H9 (cell line): Measurements from ENCODE around the gene PASK. TPM values are rescaled to one million over a fixed set of nuclear protein-coding genes. Genes with fewer than 3 reads are reported as not detected.

Experiments
- DNase-seq: peaks from one replicate; pipeline ENCODE4 v3.0.0-alpha.2; 2017
- H2AFZ ChIP-seq: one replicate; pipeline ENCODE4 v1.6.1; 2013; ENCODE audit warnings: mild to moderate bottlenecking, low read length, control low read depth, moderate library complexity
- H2AK5ac ChIP-seq: 2 replicates; pipeline ENCODE4 v1.6.1; 2013; ENCODE audit warnings: low read length, control low read depth, mixed read lengths; ENCODE audit not compliant: insufficient read length
- H2BK120ac ChIP-seq: one replicate; pipeline ENCODE4 v1.6.1; 2013; ENCODE audit warnings: low read depth, mild to moderate bottlenecking, low read length, control low read depth, inconsistent platforms; ENCODE audit not compliant: poor library complexity, severe bottlenecking
- H2BK12ac ChIP-seq: 2 replicates; pipeline ENCODE4 v1.6.1; 2013; ENCODE audit warnings: low read length, control low read depth, mixed read lengths, low read depth; ENCODE audit not compliant: insufficient read length
- H2BK15ac ChIP-seq: 2 replicates; pipeline ENCODE4 v1.6.1; 2013; ENCODE audit warnings: low read depth, low read length, control low read depth
- H2BK20ac ChIP-seq: one replicate; pipeline ENCODE4 v1.6.1; 2013; ENCODE audit warnings: low read depth, mild to moderate bottlenecking, low read length, control low read depth, inconsistent platforms; ENCODE audit not compliant: poor library complexity, severe bottlenecking
- H2BK5ac ChIP-seq: 2 replicates; pipeline ENCODE4 v1.6.1; 2013; ENCODE audit warnings: low read length, control low read depth, mixed read lengths; ENCODE audit not compliant: insufficient read length
- H3K14ac ChIP-seq: 2 replicates; pipeline ENCODE4 v1.6.1; 2013; ENCODE audit warnings: low read length, control low read depth; ENCODE audit not compliant: insufficient read depth
- H3K18ac ChIP-seq: 2 replicates; pipeline ENCODE4 v1.6.1; 2013; ENCODE audit warnings: low read depth, mild to moderate bottlenecking, mixed read lengths, low read length, control low read depth; ENCODE audit not compliant: insufficient read length
- H3K23ac ChIP-seq: 2 replicates; pipeline ENCODE4 v1.6.1; 2013; ENCODE audit warnings: low read length, control low read depth, mixed read lengths, low read depth; ENCODE audit not compliant: insufficient read length
- H3K23me2 ChIP-seq: 2 replicates; pipeline ENCODE4 v1.6.1; 2013; ENCODE audit warnings: low read depth, mild to moderate bottlenecking, mixed read lengths, low read length, control low read depth; ENCODE audit not compliant: insufficient read length, poor library complexity, severe bottlenecking
- H3K27ac ChIP-seq: 2 replicates; pipeline ENCODE4 v1.5.1; 2013; ENCODE audit warnings: low read length, control low read depth, mixed read lengths, low read depth; ENCODE audit not compliant: insufficient read length
- H3K27me3 ChIP-seq: 2 replicates; pipeline ENCODE4 v1.6.1; 2013; ENCODE audit warnings: low read length, control low read depth, inconsistent platforms; ENCODE audit not compliant: insufficient read depth
- H3K4ac ChIP-seq: 2 replicates; pipeline ENCODE4 v1.6.1; 2013; ENCODE audit warnings: low read depth, mild to moderate bottlenecking, control low read depth, inconsistent platforms, low read length, moderate library complexity
- H3K4me1 ChIP-seq: 2 replicates; pipeline ENCODE4 v1.6.1; 2013; ENCODE audit warnings: low read length, control low read depth, inconsistent platforms; ENCODE audit not compliant: insufficient read depth
- H3K4me2 ChIP-seq: 2 replicates; pipeline ENCODE4 v1.6.1; 2013; ENCODE audit warnings: low read length, control low read depth, mixed read lengths; ENCODE audit not compliant: insufficient read length, insufficient read depth
- H3K56ac ChIP-seq: 2 replicates; pipeline ENCODE4 v1.6.1; 2013; ENCODE audit warnings: low read depth, mild to moderate bottlenecking, mixed read lengths, low read length, control low read depth; ENCODE audit not compliant: insufficient read length
- H3K79me1 ChIP-seq: 2 replicates; pipeline ENCODE4 v1.6.1; 2013; ENCODE audit warnings: low read depth, mild to moderate bottlenecking, moderate library complexity, low read length, control low read depth, inconsistent platforms; ENCODE audit not compliant: insufficient read depth, poor library complexity, severe bottlenecking
- H3K79me2 ChIP-seq: 2 replicates; pipeline ENCODE4 v1.6.1; 2013; ENCODE audit warnings: low read length, control low read depth, inconsistent platforms; ENCODE audit not compliant: insufficient read depth
- H3K9ac ChIP-seq: 2 replicates; pipeline ENCODE4 v1.6.1; 2013; ENCODE audit warnings: low read length, control low read depth, mixed read lengths; ENCODE audit not compliant: insufficient read length; ENCODE audit errors: extremely low read depth
- H3K9me3 ChIP-seq: one replicate; pipeline ENCODE4 v1.6.1; 2013; ENCODE audit warnings: low read depth, low read length, inconsistent platforms; ENCODE audit not compliant: control insufficient read depth
- H3T11ph ChIP-seq: one replicate; pipeline ENCODE4 v1.6.1; 2013; ENCODE audit warnings: mild to moderate bottlenecking, low read length, control low read depth, inconsistent platforms
- H4K20me1 ChIP-seq: one replicate; pipeline ENCODE4 v1.6.1; 2013; ENCODE audit not compliant: control insufficient read depth, insufficient read length, insufficient read depth
- H4K5ac ChIP-seq: 2 replicates; pipeline ENCODE4 v1.6.1; 2013; ENCODE audit warnings: low read depth, mild to moderate bottlenecking, mixed read lengths, low read length, control low read depth; ENCODE audit not compliant: insufficient read length
- H4K8ac ChIP-seq: replicated peaks from 2 replicates; pipeline ENCODE4 v1.6.1; 2013; ENCODE audit warnings: low read length, control low read depth, mixed read lengths, low read depth; ENCODE audit not compliant: insufficient read length
- H4K91ac ChIP-seq: 2 replicates; pipeline ENCODE4 v1.6.1; 2013; ENCODE audit warnings: low read depth, mild to moderate bottlenecking, moderate library complexity, mixed read lengths, low read length, control low read depth; ENCODE audit not compliant: insufficient read length
- H3K27ac Mint-ChIP-seq, 3 experiments: 2 replicates in 2 of 3; 3 replicates in 1 of 3; pipeline ENCODE4 v1.8.0; 2020 to 2021; ENCODE audit warnings: mixed read lengths in 3 of 3, mild to moderate bottlenecking in 1 of 3, moderate library complexity in 1 of 3
- H3K27me3 Mint-ChIP-seq: 2 replicates; pipeline ENCODE4 v1.8.0; 2021; ENCODE audit warnings: low read depth, mild to moderate bottlenecking, moderate library complexity, mixed read lengths
- H3K36me3 Mint-ChIP-seq, 3 experiments: 2 replicates in 2 of 3; 3 replicates in 1 of 3; pipeline ENCODE4 v1.8.0; 2020 to 2021; ENCODE audit warnings: low read depth in 3 of 3, mixed read lengths in 3 of 3; ENCODE audit not compliant: insufficient read depth in 1 of 3
- H3K4me1 Mint-ChIP-seq, 2 experiments: 2 replicates each; pipeline ENCODE4 v1.8.0; 2020; ENCODE audit warnings: mixed read lengths in 2 of 2
- H3K4me3 Mint-ChIP-seq, 2 experiments: 2 replicates in 1 of 2; 3 replicates in 1 of 2; pipeline ENCODE4 v1.8.0; 2020 to 2021; ENCODE audit warnings: mild to moderate bottlenecking in 2 of 2, mixed read lengths in 2 of 2, moderate library complexity in 1 of 2
- H3K9me3 Mint-ChIP-seq, 2 experiments: 2 replicates in 1 of 2; 3 replicates in 1 of 2; pipeline ENCODE4 v1.8.0; 2020; ENCODE audit warnings: mild to moderate bottlenecking in 2 of 2, mixed read lengths in 2 of 2, moderate library complexity in 1 of 2
- CTCF ChIP-seq: fragments of 200-600 bp; sonication (generic); conservative IDR thresholded peaks from 3 replicates; pipeline ENCODE4 v1.8.0; 2021; ENCODE audit warnings: antibody characterized with exemption, mild to moderate bottlenecking
- WGBS: extraction: QIAGEN DNeasy Blood & Tissue Kit; methylation state at CpG from one replicate; pipeline ENCODE4 v1.1.7; 2013; ENCODE audit warnings: missing lambda C conversion rate, low lambda C conversion rate, mixed read lengths; ENCODE audit not compliant: insufficient read length; ENCODE audit errors: extremely low coverage; 5-methylcytosine and 5-hydroxymethylcytosine counted together
- total RNA-seq: library from RNA; stranded (reverse); gene quantifications from 2 replicates; pipeline ENCODE4 v1.2.1, GENCODE V29; 2021

Gene PASK
- total RNA-seq, 1 experiment from 2014 or later = 68.0 TPM

DNA sequence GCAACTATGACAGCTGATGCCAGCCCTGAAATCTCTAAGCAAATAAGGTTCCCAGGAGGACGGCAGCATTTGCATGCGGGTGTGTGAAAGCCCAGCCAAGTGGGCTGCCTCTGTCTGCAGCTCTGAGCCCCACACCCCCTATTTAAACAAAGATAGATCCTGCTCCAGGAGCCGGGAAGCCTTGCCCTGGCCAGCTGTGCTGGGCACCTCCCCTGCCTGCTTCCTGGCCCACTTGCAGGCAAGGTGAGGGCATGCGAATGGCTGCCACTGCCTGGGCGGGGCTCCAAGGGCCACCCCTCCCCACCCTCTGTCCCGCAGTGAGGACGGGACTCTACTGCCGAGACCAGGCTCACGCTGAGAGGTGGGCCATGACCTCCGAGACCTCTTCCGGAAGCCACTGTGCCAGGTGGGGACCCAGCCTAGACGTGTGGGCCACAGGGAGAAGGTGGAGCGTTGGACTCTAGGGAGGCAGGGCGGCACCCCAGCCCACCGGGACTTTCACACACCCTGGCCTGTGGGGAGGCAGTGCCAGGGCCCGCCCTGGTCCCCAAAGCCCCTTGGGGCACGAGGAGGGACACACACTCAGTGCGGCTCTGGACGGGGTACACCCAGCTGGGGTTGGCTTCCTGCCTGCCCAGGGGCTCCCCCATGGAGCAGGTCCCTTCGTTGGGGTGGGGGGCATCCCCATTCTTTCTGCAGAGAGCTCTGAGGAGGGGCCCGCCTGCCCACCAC, 39.3 kb upstream of the PASK start, which contains the start of gene ANO7:
Gene ANO7, plus strand, starts transcription at position 317 of the 732 bp plus-strand sequence. CDS start 1,387 bp downstream, outside the sequence.
- Histone ChIP-seq H3K4ac (no peak within 1 kb of the TSS), H3T11ph (no peak within 1 kb of the TSS), H3K27ac (no peak within 1 kb of the TSS), H3K14ac (no peak within 1 kb of the TSS; the same call in 1 of the 2 replicates), H4K20me1 (no peaks in the 10 kb centered on the region), H2BK12ac (no peak within 1 kb of the TSS), H2AFZ (no peak within 1 kb of the TSS), H3K23me2 (no peaks in the 10 kb centered on the region), H3K79me1 (no peaks in the 10 kb centered on the region), H3K9ac (no peak within 1 kb of the TSS), H3K9me3 (no peaks in the 10 kb centered on the region), H3K4me1 (no peaks in the 10 kb centered on the region), H2BK5ac (no peak within 1 kb of the TSS), H3K27me3 (no peaks in the 10 kb centered on the region), H2BK120ac (no peak within 1 kb of the TSS), H2BK15ac (no peak within 1 kb of the TSS), H3K56ac (no peak within 1 kb of the TSS), H3K18ac (no peak within 1 kb of the TSS), H4K91ac (no peak within 1 kb of the TSS), H2BK20ac (no peak within 1 kb of the TSS), H3K4me2 (no peak within 1 kb of the TSS), H3K79me2 (no peaks in the 10 kb centered on the region), H4K5ac (no peak within 1 kb of the TSS), H4K8ac (no peak within 1 kb of the TSS), H2AK5ac (no peak within 1 kb of the TSS), H3K23ac (no peak within 1 kb of the TSS)
- no peak within 1 kb of the TSS; a peak in 1 of 7 replicates for H3K27ac Mint-ChIP-seq
- no CpG with 5 or more reads among the region's 21 CpGs for WGBS
- H3K4me1 Mint-ChIP-seq = peaks cover 8 to 13% of the 10 kb centered on the region in 2 experiments
- peaks cover 0 to 1% (median 0%) of the 10 kb centered on the region in 3 experiments; a peak in 1 of 7 replicates for H3K36me3 Mint-ChIP-seq
- H3K27me3 Mint-ChIP-seq = no peaks in the 10 kb centered on the region; the same call in 1 of the 2 replicates
- no peak within 1 kb of the TSS for H3K4me3 Mint-ChIP-seq
- TF ChIP-seq CTCF = no peak
- H3K9me3 Mint-ChIP-seq = no peaks in the 10 kb centered on the region
- no peak for DNase-seq
